Gastrocnemius medialis (tissue), 4 donors: Measurements from ENCODE around the gene SKP1. TPM values are rescaled to one million over a fixed set of nuclear protein-coding genes. Genes with fewer than 3 reads are reported as not detected.

Source experiments
- ATAC-seq, 2 donors: fragments of 150-250 bp; one replicate each; pipeline ENCODE4 v1.9.1; 2016
- DNase-seq, 2 donors: peaks; one replicate each; pipeline ENCODE4 v3.0.0-alpha.2; 2019
- H3K27ac ChIP-seq, 4 donors: fragments of 200-600 bp; sonication (generic); 1 replicate in 1 of 4; 2 replicates in 3 of 4; pipeline ENCODE4 v1.5.1; 2016 to 2018; ENCODE audit warnings: mild to moderate bottlenecking in 2 of 4, moderate library complexity in 1 of 4
- H3K27me3 ChIP-seq, 3 donors: fragments of 200-600 bp; sonication (generic) in 2 of 3; 1 replicate in 1 of 3; 2 replicates in 2 of 3; pipeline versions ENCODE4 v1.5.1 to v1.6.0; 2016 to 2019; ENCODE audit warnings: mild to moderate bottlenecking in 1 of 3, moderate library complexity in 1 of 3
- H3K36me3 ChIP-seq, 2 donors: fragments of 200-600 bp; sonication (generic) in 1 of 2; one replicate each; pipeline ENCODE4 v1.5.1; 2017 to 2018
- H3K4me1 ChIP-seq, 2 donors: fragments of 200-600 bp; sonication (generic) in 1 of 2; one replicate each; pipeline ENCODE4 v1.5.1; 2016 to 2017; ENCODE audit warnings: mild to moderate bottlenecking in 2 of 2
- H3K4me3 ChIP-seq, 4 donors: fragments of 200-600 bp; sonication (generic) in 3 of 4; 1 replicate in 1 of 4; 2 replicates in 3 of 4; pipeline ENCODE4 v1.5.1; 2016 to 2019; ENCODE audit warnings: mild to moderate bottlenecking in 2 of 4
- H3K9me3 ChIP-seq, 3 donors: fragments of 200-600 bp; sonication (generic) in 2 of 3; 1 replicate in 1 of 3; 2 replicates in 2 of 3; pipeline ENCODE4 v1.5.1; 2016 to 2019
- POLR2A ChIP-seq, 2 donors: fragments of 450-650 bp; IDR thresholded peaks; one replicate each; pipeline ENCODE4 v1.6.1; 2017; ENCODE audit warnings: antibody characterized with exemption in 2 of 2, mild to moderate bottlenecking in 2 of 2, moderate library complexity in 2 of 2
- in situ Hi-C, 4 donors: fragments of 200-750 bp; cut with MboI; loops; one replicate each; pipeline versions ENCODE4 v1.15.0 to v1.8.0; 2017; ENCODE audit warnings: low sequenced_read_pairs in 4 of 4
- intact Hi-C: fragments of 100-400 bp; cut with DNase I; formaldehyde crosslinking; loops from one replicate; pipeline ENCODE4 v1.15.1; 2023; ENCODE audit warnings: low total_unique reads
- total RNA-seq, 4 donors: library from RNA; depleted of rRNA; stranded (reverse); fragments of >200 nt; gene quantifications; one replicate each; pipeline versions ENCODE4 v1.1.0 to v1.2.3, GENCODE V29; 2016
- TF ChIP-seq, protein P1 (sequence below), 5 experiments: fragments of 450-650 bp in 3 of 5; fragments of 200-600 bp in 2 of 5; sonication (generic) in 2 of 5; IDR thresholded peaks in 4 of 5; conservative IDR thresholded peaks in 1 of 5; 1 replicate in 4 of 5; 2 replicates in 1 of 5; pipeline ENCODE4 v1.5.1; 2016 to 2019; ENCODE audit warnings: antibody characterized with exemption in 5 of 5, mild to moderate bottlenecking in 3 of 5, moderate library complexity in 3 of 5

SKP1 gene
- total RNA-seq, 4 donors from 2014 or later = 318 to 499 (median 476) TPM

DNA sequence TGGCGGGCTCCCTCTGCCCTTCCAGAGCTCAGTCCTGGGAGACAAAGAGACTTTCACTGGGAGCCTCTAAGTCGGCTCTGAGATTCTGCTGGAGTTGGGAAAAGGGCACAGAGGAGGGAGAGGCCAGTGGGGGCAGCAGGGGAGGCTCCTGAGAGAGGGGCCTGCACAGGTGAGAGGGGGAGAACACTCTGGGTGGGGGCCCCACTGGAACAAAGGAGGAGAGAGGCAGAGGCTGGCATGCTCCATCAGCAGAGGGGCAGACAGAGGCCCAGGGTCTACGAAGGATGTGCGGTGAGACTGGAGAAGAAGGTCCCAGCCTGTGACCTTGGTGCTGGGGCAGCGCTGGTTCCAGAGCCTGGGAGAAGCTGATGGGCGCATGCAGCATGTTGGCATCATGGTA, 53.4 kb downstream of the SKP1 start:
- Histone ChIP-seq H3K4me1 (peaks cover 16 to 17% of the 10 kb centered on the region in 2 donors), H3K27me3 (no peaks in the 10 kb centered on the region), H3K36me3 (no peaks in the 10 kb centered on the region), H3K9me3 (no peaks in the 10 kb centered on the region), H3K4me3 (no peak overlapping the region), H3K27ac (no peak overlapping the region)
- TF ChIP-seq, protein P1, sequence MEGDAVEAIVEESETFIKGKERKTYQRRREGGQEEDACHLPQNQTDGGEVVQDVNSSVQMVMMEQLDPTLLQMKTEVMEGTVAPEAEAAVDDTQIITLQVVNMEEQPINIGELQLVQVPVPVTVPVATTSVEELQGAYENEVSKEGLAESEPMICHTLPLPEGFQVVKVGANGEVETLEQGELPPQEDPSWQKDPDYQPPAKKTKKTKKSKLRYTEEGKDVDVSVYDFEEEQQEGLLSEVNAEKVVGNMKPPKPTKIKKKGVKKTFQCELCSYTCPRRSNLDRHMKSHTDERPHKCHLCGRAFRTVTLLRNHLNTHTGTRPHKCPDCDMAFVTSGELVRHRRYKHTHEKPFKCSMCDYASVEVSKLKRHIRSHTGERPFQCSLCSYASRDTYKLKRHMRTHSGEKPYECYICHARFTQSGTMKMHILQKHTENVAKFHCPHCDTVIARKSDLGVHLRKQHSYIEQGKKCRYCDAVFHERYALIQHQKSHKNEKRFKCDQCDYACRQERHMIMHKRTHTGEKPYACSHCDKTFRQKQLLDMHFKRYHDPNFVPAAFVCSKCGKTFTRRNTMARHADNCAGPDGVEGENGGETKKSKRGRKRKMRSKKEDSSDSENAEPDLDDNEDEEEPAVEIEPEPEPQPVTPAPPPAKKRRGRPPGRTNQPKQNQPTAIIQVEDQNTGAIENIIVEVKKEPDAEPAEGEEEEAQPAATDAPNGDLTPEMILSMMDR (IDR thresholded peaks at IDR 0.05 in 4 of 5, conservative IDR thresholded peaks at IDR 0.05 in 1 of 5) = no peak
- TF ChIP-seq POLR2A (IDR thresholded peaks at IDR 0.05) = no peak
- no peak for ATAC-seq
- DNase-seq = no peak
- in situ Hi-C loops (no loop called here), intact Hi-C loops (no loop called here)

DNA sequence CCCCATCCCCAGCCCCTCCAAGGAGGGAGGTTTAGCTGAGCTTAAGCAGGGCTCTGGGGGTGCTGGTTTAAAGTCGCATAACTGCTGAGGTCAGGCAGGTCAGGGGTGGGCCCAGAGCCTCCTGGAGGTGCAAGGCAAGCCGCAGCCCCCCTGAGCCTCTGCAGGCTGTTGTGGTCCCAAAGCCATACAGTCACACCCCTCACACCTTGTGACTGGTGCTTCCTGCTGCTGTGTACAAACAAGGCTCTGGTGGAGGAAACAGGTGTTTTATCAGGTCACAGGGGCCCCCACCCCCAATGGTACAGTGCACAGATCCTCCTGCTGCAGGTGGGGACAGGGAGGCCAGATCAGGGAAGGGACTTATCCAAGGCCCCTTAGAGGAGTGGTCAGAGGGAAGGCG, 54.2 kb downstream of the SKP1 start:
- no peak for TF ChIP-seq POLR2A (IDR thresholded peaks at IDR 0.05)
- TF ChIP-seq, protein P1 (IDR thresholded peaks at IDR 0.05 in 4 of 5, conservative IDR thresholded peaks at IDR 0.05 in 1 of 5) = no peak
- Histone ChIP-seq H3K4me3 (no peak overlapping the region), H3K4me1 (peaks cover 16 to 17% of the 10 kb centered on the region in 2 donors), H3K27me3 (no peaks in the 10 kb centered on the region), H3K27ac (no peak overlapping the region), H3K9me3 (no peaks in the 10 kb centered on the region), H3K36me3 (no peaks in the 10 kb centered on the region)
- DNase-seq = no peak
- in situ Hi-C loops = no loop called here
- intact Hi-C loops = no loop called here
- ATAC-seq = no peak

DNA sequence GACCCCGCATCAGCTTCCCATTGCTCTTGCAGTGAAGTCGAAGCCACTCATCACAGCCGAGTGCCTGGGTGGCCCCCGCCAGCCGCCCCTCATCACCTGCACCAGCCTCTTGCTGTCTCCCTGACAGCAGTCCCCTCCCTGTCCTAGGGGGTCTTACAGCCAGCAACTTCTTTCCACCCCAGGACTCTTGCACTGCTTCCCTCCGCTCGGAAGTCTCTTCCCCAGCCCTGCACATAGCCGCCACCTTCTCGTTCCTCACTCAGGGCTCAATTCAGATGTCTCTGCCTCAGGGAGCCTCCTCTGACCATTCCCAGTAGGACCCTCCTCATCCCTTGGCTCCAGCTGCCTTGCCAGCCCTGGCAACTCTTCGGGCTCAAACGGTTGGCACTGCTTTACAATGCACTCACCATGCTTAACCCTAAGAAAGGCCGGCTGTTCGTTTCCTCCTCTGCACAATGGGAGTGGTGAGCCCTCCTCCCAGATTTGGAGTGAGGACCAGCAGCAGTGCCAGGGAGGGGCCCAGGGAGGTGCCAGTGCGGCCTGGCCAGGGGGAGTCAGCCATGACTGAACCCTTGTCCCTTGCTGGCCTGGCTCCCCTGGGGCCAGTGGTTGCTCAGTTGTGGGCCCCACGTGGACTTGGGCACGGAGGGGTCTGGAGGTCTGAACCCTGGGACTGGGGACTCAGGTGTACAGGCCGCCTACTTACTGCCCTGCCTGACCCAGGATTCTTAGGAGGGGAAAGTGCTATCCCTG, 56.2 kb downstream of the SKP1 start:
- in situ Hi-C loops = no loop called here
- DNase-seq = no peak
- ATAC-seq = no peak
- Histone ChIP-seq H3K27ac (no peak overlapping the region), H3K27me3 (no peaks in the 10 kb centered on the region), H3K9me3 (no peaks in the 10 kb centered on the region), H3K36me3 (no peaks in the 10 kb centered on the region), H3K4me1 (peaks cover 8 to 10% of the 10 kb centered on the region in 2 donors), H3K4me3 (no peak overlapping the region)
- intact Hi-C loops = no loop called here
- TF ChIP-seq POLR2A (IDR thresholded peaks at IDR 0.05) = no peak
- TF ChIP-seq, protein P1 (IDR thresholded peaks at IDR 0.05 in 4 of 5, conservative IDR thresholded peaks at IDR 0.05 in 1 of 5) = no peak

DNA sequence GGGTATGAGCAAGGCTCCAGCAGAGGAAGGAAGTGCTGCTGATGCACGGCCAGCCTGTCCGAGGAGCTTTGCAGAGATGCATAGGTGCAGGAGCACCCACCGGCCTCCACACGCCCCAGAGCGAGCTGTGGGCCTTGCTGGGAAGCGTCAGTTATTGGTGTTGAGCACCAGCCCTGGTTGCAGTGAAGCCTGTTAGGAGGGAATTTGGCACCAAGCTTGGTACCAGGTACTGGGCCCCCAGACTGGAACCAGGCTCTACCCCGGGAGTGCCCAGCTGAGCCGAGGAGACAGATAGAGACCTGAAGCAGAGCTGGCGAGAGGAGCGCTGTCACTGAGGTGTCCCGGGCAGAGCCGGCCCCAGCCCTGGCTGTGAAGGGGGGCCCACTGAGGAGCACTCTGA, 57.0 kb downstream of the SKP1 start:
- Histone ChIP-seq H3K27me3 (no peaks in the 10 kb centered on the region), H3K36me3 (no peaks in the 10 kb centered on the region), H3K9me3 (no peaks in the 10 kb centered on the region), H3K27ac (no peak overlapping the region), H3K4me1 (peaks cover 3 to 6% of the 10 kb centered on the region in 2 donors), H3K4me3 (no peak overlapping the region)
- no peak for ATAC-seq
- DNase-seq = no peak
- intact Hi-C loops (no loop called here), in situ Hi-C loops (no loop called here)
- TF ChIP-seq, protein P1 (IDR thresholded peaks at IDR 0.05 in 4 of 5, conservative IDR thresholded peaks at IDR 0.05 in 1 of 5) = no peak
- TF ChIP-seq POLR2A (IDR thresholded peaks at IDR 0.05) = no peak
